Left ventricle myocardium inferior (tissue), 1 donor: Measurements from ENCODE around the gene IPPK. TPM values are rescaled to one million over a fixed set of nuclear protein-coding genes. Genes with fewer than 3 reads are reported as not detected.

Experiments
- DNase-seq: peaks from one replicate; pipeline ENCODE4 v3.0.0-alpha.2; 2020
- H3K27ac ChIP-seq: fragments of 200-600 bp; replicated peaks from 2 replicates; pipeline ENCODE4 v1.8.0; 2021
- H3K27me3 ChIP-seq: fragments of 200-600 bp; 2 replicates; pipeline ENCODE4 v1.8.0; 2021; ENCODE audit warnings: low read depth
- H3K36me3 ChIP-seq: fragments of 200-600 bp; 2 replicates; pipeline ENCODE4 v1.8.0; 2021
- H3K4me1 ChIP-seq: fragments of 200-600 bp; 2 replicates; pipeline ENCODE4 v1.8.0; 2021
- H3K4me3 ChIP-seq: fragments of 200-600 bp; 2 replicates; pipeline ENCODE4 v1.8.0; 2021; ENCODE audit warnings: mild to moderate bottlenecking, moderate library complexity
- H3K9me3 ChIP-seq: fragments of 200-600 bp; replicated peaks from 2 replicates; pipeline ENCODE4 v1.8.0; 2021
- CTCF ChIP-seq: fragments of 200-600 bp; IDR thresholded peaks from 2 replicates; pipeline ENCODE4 v1.8.0; 2021; ENCODE audit warnings: antibody characterized with exemption, mild to moderate bottlenecking, borderline replicate concordance
- intact Hi-C: fragments of 100-400 bp; cut with micrococcal nuclease; formaldehyde crosslinking; loops from one replicate; pipeline ENCODE4 v1.11.0; 2022
- total RNA-seq: library from RNA; stranded (reverse); fragmentation: NEBNext Ultra II Directional; extraction: Animal tissue kit (Norgen Biotek cat#: 25700); gene quantifications from one replicate; pipeline ENCODE4 v1.2.1, GENCODE V29; 2021
- donor health status: DM: no; HTN: yes; CAD: no; lungs with severe emphysema.

IPPK gene
- total RNA-seq, 1 donor from 2014 or later: 7.3 TPM

- DNase-seq: no peak
- H3K27me3 ChIP-seq: no peaks in the 10 kb centered on the region
- H3K36me3 ChIP-seq: peaks cover 64% of the 10 kb centered on the region
- no peak overlapping the region for H3K4me3 ChIP-seq
- intact Hi-C loops: no loop called here
- peaks cover 47% of the 10 kb centered on the region for H3K4me1 ChIP-seq
- no peak overlapping the region for H3K27ac ChIP-seq
- no peaks in the 10 kb centered on the region for H3K9me3 ChIP-seq
- TF ChIP-seq CTCF: no peak
These were observed 57.1 kb downstream of the IPPK start for GRCh38 chr9:92612816-92613215.

- no peaks in the 10 kb centered on the region for H3K27me3 ChIP-seq
- intact Hi-C loops: no loop called here
- no peak overlapping the region for H3K4me3 ChIP-seq
- H3K27ac ChIP-seq: peak overlapping the region; percentile 86
- no peak for TF ChIP-seq CTCF
- peaks cover 47% of the 10 kb centered on the region for H3K4me1 ChIP-seq
- no peaks in the 10 kb centered on the region for H3K9me3 ChIP-seq
- DNase-seq: no peak
- peaks cover 59% of the 10 kb centered on the region for H3K36me3 ChIP-seq
These were observed 57.6 kb downstream of the IPPK start for GRCh38 chr9:92612292-92612691.

- DNase-seq: no peak
- Histone ChIP-seq H3K9me3 (no peaks in the 10 kb centered on the region), H3K36me3 (peaks cover 54% of the 10 kb centered on the region), H3K4me1 (peaks cover 48% of the 10 kb centered on the region), H3K27me3 (no peaks in the 10 kb centered on the region), H3K4me3 (no peak overlapping the region), H3K27ac (peak overlapping the region; percentile 86)
- TF ChIP-seq CTCF: no peak
- intact Hi-C loops: no loop called here
These were observed 58.2 kb downstream of the IPPK start for GRCh38 chr9:92611621-92612285.

- Histone ChIP-seq H3K4me1 (peaks cover 52% of the 10 kb centered on the region), H3K9me3 (peaks cover 3% of the 10 kb centered on the region), H3K36me3 (peaks cover 43% of the 10 kb centered on the region), H3K27ac (peak overlapping the region; percentile 86), H3K27me3 (no peaks in the 10 kb centered on the region), H3K4me3 (no peak overlapping the region)
- DNase-seq: peak; percentile 64
- no peak for TF ChIP-seq CTCF
- intact Hi-C loops: no loop called here
These were observed 59.2 kb downstream of the IPPK start for GRCh38 chr9:92610470-92611420.

GRCh38 chr9:92608909-92609445, 61.0 kb downstream of the IPPK start:
- peak; percentile 78 for DNase-seq
- no peak overlapping the region for H3K4me3 ChIP-seq
- H3K27ac ChIP-seq: peak overlapping the region; percentile 86
- intact Hi-C loops: no loop called here
- H3K4me1 ChIP-seq: peaks cover 52% of the 10 kb centered on the region
- H3K27me3 ChIP-seq: no peaks in the 10 kb centered on the region
- no peak for TF ChIP-seq CTCF
- H3K9me3 ChIP-seq: peaks cover 15% of the 10 kb centered on the region
- H3K36me3 ChIP-seq: peaks cover 26% of the 10 kb centered on the region
